Breast epithelium (tissue), 4 donors: ENCODE data around the gene POU3F3. TPM values are rescaled to one million over a fixed set of nuclear protein-coding genes. Genes with fewer than 3 reads are reported as not detected.

Experiments
- DNase-seq, 2 donors: peaks; one replicate each; pipeline ENCODE4 v3.0.0-alpha.2; 2019; ENCODE audit warnings: low spot score in 2 of 2
- H3K27ac ChIP-seq, 2 donors: fragments of 200-600 bp; sonication (generic) in 1 of 2; one replicate each; pipeline ENCODE4 v1.5.1; 2016 to 2019; ENCODE audit warnings: mild to moderate bottlenecking in 1 of 2
- H3K27me3 ChIP-seq, 2 donors: fragments of 200-600 bp; sonication (generic) in 1 of 2; one replicate each; pipeline versions ENCODE4 v1.5.1 to v1.6.0; 2017 to 2019; ENCODE audit warnings: control low read depth in 1 of 2, mild to moderate bottlenecking in 1 of 2
- H3K36me3 ChIP-seq: fragments of 200-600 bp; one replicate; pipeline ENCODE4 v1.5.1; 2019
- H3K4me1 ChIP-seq, 2 donors: fragments of 200-600 bp; sonication (generic); one replicate each; pipeline ENCODE4 v1.5.1; 2016 to 2019; ENCODE audit warnings: control low read depth in 1 of 2
- H3K4me3 ChIP-seq, 3 donors: fragments of 200-600 bp; sonication (generic); 1 replicate in 2 of 3; 2 replicates in 1 of 3; pipeline ENCODE4 v1.5.1; 2016 to 2019; ENCODE audit warnings: mild to moderate bottlenecking in 3 of 3, moderate library complexity in 2 of 3
- H3K9me3 ChIP-seq, 2 donors: fragments of 200-600 bp; sonication (generic) in 1 of 2; one replicate each; pipeline ENCODE4 v1.5.1; 2016 to 2019; ENCODE audit warnings: control low read depth in 1 of 2
- POLR2A ChIP-seq: fragments of 450-650 bp; IDR thresholded peaks from one replicate; pipeline ENCODE4 v1.6.1; 2016; ENCODE audit warnings: antibody characterized with exemption, mild to moderate bottlenecking, moderate library complexity
- POLR2AphosphoS5 ChIP-seq, 3 donors: sonication (generic); formaldehyde crosslinking; IDR thresholded peaks; one replicate each; pipeline ENCODE4 v1.6.1; 2017; ENCODE audit warnings: antibody characterized with exemption in 3 of 3
- intact Hi-C: fragments of 100-400 bp; cut with DNase I; formaldehyde crosslinking; loops from one replicate; pipeline ENCODE4 v1.15.1; 2023; ENCODE audit warnings: low total_unique reads
- total RNA-seq, 3 donors: library from RNA; depleted of rRNA; stranded (reverse); fragments of >200 nt; gene quantifications; one replicate each; pipeline ENCODE4 v1.1.0, GENCODE V29; 2016
- TF ChIP-seq, protein P1 (sequence below), 3 donors: fragments of 450-650 bp; IDR thresholded peaks; one replicate each; pipeline ENCODE4 v1.5.1; 2016 to 2017; ENCODE audit warnings: antibody characterized with exemption in 3 of 3, mild to moderate bottlenecking in 3 of 3, moderate library complexity in 3 of 3

The POU3F3 gene
- total RNA-seq, 3 donors from 2014 or later: 0.32 to 3.4 (median 0.98) TPM

DNA sequence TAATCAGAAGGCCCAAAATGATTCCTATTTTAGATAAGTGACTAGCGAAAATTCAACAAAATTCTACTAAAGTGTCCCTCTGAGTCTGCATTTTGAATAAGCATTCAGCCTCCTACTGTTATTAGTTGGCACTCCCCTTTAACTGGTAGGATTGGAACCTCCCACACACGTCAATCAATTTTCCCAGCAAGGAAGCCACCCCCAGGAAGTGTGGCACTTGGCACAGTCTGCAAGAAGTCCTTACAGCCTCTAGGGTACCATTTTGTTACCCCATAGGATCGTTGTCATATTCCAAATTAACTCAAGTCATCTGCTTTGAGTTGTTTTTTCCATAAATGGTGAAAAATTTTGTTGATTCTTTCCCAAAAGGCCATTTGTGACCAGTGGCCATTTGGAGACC, 33.8 kb upstream of the POU3F3 start:
- Histone ChIP-seq H3K27me3 (no peaks in the 10 kb centered on the region), H3K4me1 (no peaks in the 10 kb centered on the region)
- intact Hi-C loops: no loop called here

DNA sequence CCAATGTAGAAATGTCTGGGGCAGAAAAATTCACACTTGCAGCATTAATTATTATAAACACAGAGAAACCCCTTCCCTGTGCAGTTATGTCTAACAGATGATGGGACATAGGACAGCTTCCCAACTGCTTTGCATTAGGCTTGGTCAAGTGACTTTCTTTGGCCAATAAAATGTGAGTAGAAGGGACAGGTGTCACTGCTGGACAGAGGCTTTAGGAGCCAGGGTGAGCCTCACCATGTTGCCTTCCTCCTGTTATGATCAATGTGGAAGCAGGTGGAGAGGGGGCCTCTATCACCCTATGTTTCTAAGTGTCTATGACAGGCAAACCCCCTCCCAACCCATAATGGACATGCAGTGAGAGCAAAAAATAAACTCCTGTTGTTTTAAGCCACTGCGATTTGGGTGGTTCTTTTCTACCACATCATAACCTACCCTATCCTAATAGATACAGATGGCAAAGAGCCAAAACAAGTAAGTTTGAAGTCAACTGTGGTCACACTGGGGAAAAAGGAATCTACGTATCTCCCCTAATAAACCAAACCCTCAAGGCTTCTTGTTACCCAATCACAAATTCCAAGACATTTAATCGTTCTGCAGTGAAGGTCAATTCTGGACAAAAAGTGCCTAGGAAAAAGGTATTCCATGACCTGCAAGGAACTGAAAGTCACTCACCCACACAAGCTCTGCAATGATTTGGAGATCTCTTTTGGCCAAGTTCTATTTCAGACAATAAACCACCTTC, 28.6 kb upstream of the POU3F3 start:
- DNase-seq: no peak
- H3K36me3 ChIP-seq: no peaks in the 10 kb centered on the region
- intact Hi-C loops: no loop called here
- no peaks in the 10 kb centered on the region for H3K4me1 ChIP-seq
- no peak for TF ChIP-seq POLR2AphosphoS5 (IDR thresholded peaks at IDR 0.05)
- no peak for TF ChIP-seq POLR2A
- TF ChIP-seq, protein P1, sequence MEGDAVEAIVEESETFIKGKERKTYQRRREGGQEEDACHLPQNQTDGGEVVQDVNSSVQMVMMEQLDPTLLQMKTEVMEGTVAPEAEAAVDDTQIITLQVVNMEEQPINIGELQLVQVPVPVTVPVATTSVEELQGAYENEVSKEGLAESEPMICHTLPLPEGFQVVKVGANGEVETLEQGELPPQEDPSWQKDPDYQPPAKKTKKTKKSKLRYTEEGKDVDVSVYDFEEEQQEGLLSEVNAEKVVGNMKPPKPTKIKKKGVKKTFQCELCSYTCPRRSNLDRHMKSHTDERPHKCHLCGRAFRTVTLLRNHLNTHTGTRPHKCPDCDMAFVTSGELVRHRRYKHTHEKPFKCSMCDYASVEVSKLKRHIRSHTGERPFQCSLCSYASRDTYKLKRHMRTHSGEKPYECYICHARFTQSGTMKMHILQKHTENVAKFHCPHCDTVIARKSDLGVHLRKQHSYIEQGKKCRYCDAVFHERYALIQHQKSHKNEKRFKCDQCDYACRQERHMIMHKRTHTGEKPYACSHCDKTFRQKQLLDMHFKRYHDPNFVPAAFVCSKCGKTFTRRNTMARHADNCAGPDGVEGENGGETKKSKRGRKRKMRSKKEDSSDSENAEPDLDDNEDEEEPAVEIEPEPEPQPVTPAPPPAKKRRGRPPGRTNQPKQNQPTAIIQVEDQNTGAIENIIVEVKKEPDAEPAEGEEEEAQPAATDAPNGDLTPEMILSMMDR (IDR thresholded peaks at IDR 0.05): no peak
- no peaks in the 10 kb centered on the region for H3K9me3 ChIP-seq
- H3K27ac ChIP-seq: no peak overlapping the region
- H3K27me3 ChIP-seq: peaks cover 0 to 6% of the 10 kb centered on the region in 2 donors
- H3K4me3 ChIP-seq: no peak overlapping the region

More for the DNA sequence above, 33.8 kb upstream of the POU3F3 start:
- no peak overlapping the region for H3K4me3 ChIP-seq
- H3K9me3 ChIP-seq: no peaks in the 10 kb centered on the region
- H3K36me3 ChIP-seq: no peaks in the 10 kb centered on the region
- TF ChIP-seq, protein P1 (IDR thresholded peaks at IDR 0.05): no peak
- DNase-seq: no peak
- no peak overlapping the region for H3K27ac ChIP-seq

DNA sequence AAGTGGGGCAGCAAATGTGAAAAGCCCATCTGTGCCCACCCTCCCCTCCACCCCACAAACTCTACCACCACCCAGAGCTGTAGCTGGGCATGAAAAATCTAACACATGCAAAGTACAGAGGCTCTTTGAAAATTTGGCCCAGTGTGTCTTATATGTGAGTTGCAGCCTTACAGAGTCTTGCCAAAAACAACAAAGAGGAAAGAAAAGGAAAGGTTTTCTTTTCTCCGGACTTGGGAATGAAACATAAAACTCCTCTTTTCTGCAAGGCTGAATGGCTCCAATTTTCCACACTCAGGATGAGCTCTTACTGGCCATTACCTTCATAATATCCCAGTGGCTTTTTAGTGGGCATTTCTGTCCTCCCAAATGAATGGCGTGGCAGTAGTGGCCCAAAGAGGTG, 27.9 kb upstream of the POU3F3 start:
- H3K27ac ChIP-seq: no peak overlapping the region
- H3K36me3 ChIP-seq: no peaks in the 10 kb centered on the region
- DNase-seq: no peak
- no peaks in the 10 kb centered on the region for H3K9me3 ChIP-seq
- H3K27me3 ChIP-seq: peaks cover 0 to 6% of the 10 kb centered on the region in 2 donors
- intact Hi-C loops: no loop called here
- no peak overlapping the region for H3K4me3 ChIP-seq
- no peaks in the 10 kb centered on the region for H3K4me1 ChIP-seq
- TF ChIP-seq, protein P1 (IDR thresholded peaks at IDR 0.05): no peak
- no peak for TF ChIP-seq POLR2AphosphoS5 (IDR thresholded peaks at IDR 0.05)
- TF ChIP-seq POLR2A: no peak

DNA sequence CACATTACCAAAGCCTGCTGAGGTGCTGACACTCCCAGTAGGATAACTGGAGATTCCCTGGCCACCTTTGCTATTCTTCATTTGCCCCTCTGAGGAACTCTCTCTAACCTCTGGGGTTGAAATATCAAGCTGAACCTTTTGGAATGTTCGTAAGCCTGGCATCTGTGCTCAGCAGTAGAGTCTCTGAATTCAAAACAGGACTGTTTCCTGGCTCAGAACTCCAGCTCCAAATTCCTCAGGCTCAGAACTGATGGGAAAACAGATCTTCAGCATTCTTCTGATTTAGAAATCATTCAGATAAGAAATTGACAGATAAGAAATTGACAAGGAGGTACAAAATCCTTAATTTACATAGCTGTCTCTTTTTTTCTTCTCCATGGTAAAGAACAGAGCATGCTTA, 22.2 kb upstream of the POU3F3 start:
- Histone ChIP-seq H3K27ac (no peak overlapping the region), H3K27me3 (peaks cover 0 to 5% of the 10 kb centered on the region in 2 donors), H3K9me3 (no peaks in the 10 kb centered on the region), H3K4me3 (no peak overlapping the region), H3K36me3 (no peaks in the 10 kb centered on the region), H3K4me1 (no peaks in the 10 kb centered on the region)
- no peak for TF ChIP-seq POLR2A
- TF ChIP-seq, protein P1 (IDR thresholded peaks at IDR 0.05): no peak
- DNase-seq: no peak
- intact Hi-C loops: no loop called here

DNA sequence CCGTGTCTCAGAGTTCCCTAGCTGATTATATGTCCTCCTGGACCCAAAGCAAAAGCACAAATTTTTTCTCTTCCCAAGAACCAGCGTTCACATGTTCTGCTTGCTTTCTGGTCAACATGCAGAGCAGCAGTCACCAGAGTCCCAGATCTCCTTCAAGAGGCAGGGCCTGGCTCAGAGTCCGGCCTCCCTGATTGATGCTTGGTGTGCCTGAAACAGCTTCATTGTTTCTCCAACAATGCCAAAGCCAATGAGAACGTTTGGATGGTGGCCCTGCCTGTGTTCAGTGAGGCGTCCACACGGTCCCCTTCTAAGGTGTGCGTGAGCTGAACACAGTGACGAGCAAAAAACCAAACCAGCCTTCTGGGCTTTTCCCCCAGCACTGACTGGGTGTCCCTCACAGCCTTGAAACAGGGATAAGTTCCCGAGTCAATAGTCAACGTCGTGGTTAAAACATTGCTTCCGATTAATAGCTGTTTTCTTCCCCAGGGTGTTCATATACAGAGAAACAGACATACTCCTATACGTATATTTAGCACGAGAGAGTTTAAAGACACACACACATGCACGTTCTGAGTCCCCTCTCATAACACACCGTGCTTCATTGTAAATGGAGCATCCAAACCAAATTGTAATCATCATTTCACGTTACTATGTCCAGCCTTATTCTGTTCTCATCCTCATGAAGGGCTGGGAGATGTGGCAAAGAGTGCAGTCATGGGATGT, 19.3 kb upstream of the POU3F3 start:
- Histone ChIP-seq H3K27me3 (peaks cover 0 to 4% of the 10 kb centered on the region in 2 donors), H3K4me1 (no peaks in the 10 kb centered on the region), H3K27ac (no peak overlapping the region), H3K4me3 (no peak overlapping the region), H3K9me3 (no peaks in the 10 kb centered on the region), H3K36me3 (no peaks in the 10 kb centered on the region)
- intact Hi-C loops: no loop called here
- TF ChIP-seq, protein P1 (IDR thresholded peaks at IDR 0.05): no peak
- no peak for TF ChIP-seq POLR2A
- TF ChIP-seq POLR2AphosphoS5 (IDR thresholded peaks at IDR 0.05): no peak
- no peak for DNase-seq
